SK-N-SH (cell line): ENCODE data around the gene HYAL1. TPM values are rescaled to one million over a fixed set of nuclear protein-coding genes. Genes with fewer than 3 reads are reported as not detected.
A peak's percentile ranks its signal among the peaks of the same experiment; 100 is the strongest.

Experiments used
- CTCF ChIA-PET: fragments of 300-600, 350-600 bp; formaldehyde crosslinking; extraction: SDS; loops from one replicate; lab custom pipeline; 2021; lab: Yijun Ruan, JAX
- POLR2A ChIA-PET: fragments of 350-600 bp; sonication (Branson Sonifier 250); formaldehyde crosslinking; extraction: SDS; loops from one replicate; lab custom pipeline; 2020; ENCODE audit warnings: antibody characterized with exemption, inconsistent platforms; lab: Yijun Ruan, JAX
- DNase-seq: peaks from one replicate; pipeline ENCODE4 v3.0.0; 2012
- H2AFZ ChIP-seq: fragments of 200-600 bp; sonication (generic); 2 replicates; pipeline ENCODE4 v1.8.1; 2016; ENCODE audit warnings: antibody characterized with exemption, mild to moderate bottlenecking, low read depth
- H3F3A ChIP-seq: fragments of 200-600 bp; sonication (generic); replicated peaks from 2 replicates; pipeline ENCODE3; 2016; ENCODE audit warnings: antibody characterized with exemption, mild to moderate bottlenecking; ENCODE audit not compliant: insufficient read depth
- H3K27ac ChIP-seq, 2 experiments: fragments of 200-500 bp in 1 of 2; fragments of 200-600 bp in 1 of 2; sonication (Bioruptor generic) in 1 of 2; sonication (generic), shearing (Covaris generic) in 1 of 2; 2 replicates each; pipeline versions ENCODE4 v1.5.1 to v1.6.1; 2014 to 2016; ENCODE audit warnings: low read depth in 2 of 2, inconsistent platforms in 1 of 2, low read length in 1 of 2, mild to moderate bottlenecking in 1 of 2, mixed read lengths in 1 of 2
- H3K27me3 ChIP-seq: fragments of 200-600 bp; sonication (generic), shearing (Covaris generic); 2 replicates; pipeline ENCODE4 v1.6.1; 2016; ENCODE audit warnings: mixed run types; ENCODE audit not compliant: insufficient read depth
- H3K36me3 ChIP-seq, 2 experiments: fragments of 200-500 bp in 1 of 2; fragments of 200-600 bp in 1 of 2; sonication (Bioruptor generic) in 1 of 2; sonication (generic) in 1 of 2; replicated peaks in 1 of 2; 2 replicates each; pipeline versions ENCODE3 to v1.5.1; 2014 to 2016; ENCODE audit warnings: low read length in 1 of 2, mild to moderate bottlenecking in 1 of 2; ENCODE audit not compliant: insufficient read depth in 2 of 2, control insufficient read depth in 1 of 2
- H3K4me1 ChIP-seq, 2 experiments: fragments of 200-500 bp in 1 of 2; fragments of 200-600 bp in 1 of 2; sonication (Bioruptor generic) in 1 of 2; sonication (generic), shearing (Covaris generic) in 1 of 2; 2 replicates each; pipeline versions ENCODE4 v1.5.1 to v1.6.1; 2014 to 2016; ENCODE audit warnings: low read depth in 1 of 2, low read length in 1 of 2, mixed run types in 1 of 2; ENCODE audit not compliant: insufficient read depth in 2 of 2, control insufficient read depth in 1 of 2
- H3K4me2 ChIP-seq: fragments of 200-600 bp; sonication (generic), shearing (Covaris generic); 2 replicates; pipeline ENCODE4 v1.6.1; 2017; ENCODE audit warnings: mixed run types
- H3K4me3 ChIP-seq, 2 experiments: fragments of 200-500 bp in 1 of 2; fragments of 200-600 bp in 1 of 2; sonication (Bioruptor generic) in 1 of 2; sonication (generic), shearing (Covaris generic) in 1 of 2; 2 replicates each; pipeline versions ENCODE4 v1.5.1 to v1.8.1; 2014 to 2016; ENCODE audit warnings: low read depth in 2 of 2, inconsistent platforms in 1 of 2, low read length in 1 of 2, mild to moderate bottlenecking in 1 of 2, mixed read lengths in 1 of 2, moderate library complexity in 1 of 2
- H3K79me2 ChIP-seq: fragments of 200-600 bp; sonication (generic); 2 replicates; pipeline ENCODE4 v1.8.1; 2017; ENCODE audit warnings: mild to moderate bottlenecking; ENCODE audit not compliant: insufficient read depth
- H3K9ac ChIP-seq: fragments of 200-600 bp; sonication (generic); 2 replicates; pipeline ENCODE4 v1.6.1; 2017; ENCODE audit warnings: mixed run types
- H3K9me2 ChIP-seq: fragments of 200-600 bp; sonication (generic); 2 replicates; pipeline ENCODE4 v1.6.1; 2017; ENCODE audit warnings: mixed run types
- H3K9me3 ChIP-seq: fragments of 200-600 bp; sonication (generic); 2 replicates; pipeline ENCODE4 v1.6.1; 2017; ENCODE audit warnings: mixed run types, mild to moderate bottlenecking, moderate library complexity
- H4K20me1 ChIP-seq: fragments of 200-600 bp; sonication (generic); 2 replicates; pipeline ENCODE4 v1.6.1; 2017; ENCODE audit warnings: mild to moderate bottlenecking, mixed run types; ENCODE audit not compliant: insufficient read depth
- CHD2 ChIP-seq: fragments of 150-350 bp; IDR thresholded peaks from 2 replicates; pipeline ENCODE4 v1.6.1; 2018; ENCODE audit warnings: low read length; ENCODE audit not compliant: partially characterized antibody
- EP300 ChIP-seq, 2 experiments: IDR thresholded peaks; 2 replicates each; pipeline versions ENCODE4 v1.4.0 to v1.6.1; 2012; ENCODE audit warnings: borderline replicate concordance in 1 of 2, low read depth in 1 of 2, low read length in 1 of 2
- EZH2phosphoT487 ChIP-seq: fragments of 200-600 bp; sonication (generic); IDR thresholded peaks from 2 replicates; pipeline ENCODE4 v1.6.1; 2017; ENCODE audit warnings: low read depth, mixed run types, mild to moderate bottlenecking, antibody characterized with exemption, moderate library complexity, borderline replicate concordance
- FOSL2 ChIP-seq: IDR thresholded peaks from 2 replicates; pipeline ENCODE4 v1.4.0; 2012; ENCODE audit warnings: low read depth, mild to moderate bottlenecking, moderate library complexity, borderline replicate concordance
- FOXM1 ChIP-seq: IDR thresholded peaks from 2 replicates; pipeline ENCODE4 v1.4.0; 2012; ENCODE audit warnings: low read depth, mild to moderate bottlenecking
- GATA2 ChIP-seq: sonication (generic); formaldehyde crosslinking; IDR thresholded peaks from 2 replicates; pipeline ENCODE4 v1.5.0; 2020; ENCODE audit warnings: mild to moderate bottlenecking, missing genetic modification reagents
- JUND ChIP-seq: IDR thresholded peaks from 2 replicates; pipeline ENCODE4 v1.4.0; 2012
- MEF2A ChIP-seq: IDR thresholded peaks from 2 replicates; pipeline ENCODE4 v1.4.0; 2012; ENCODE audit warnings: low read depth, borderline replicate concordance
- PBX3 ChIP-seq: IDR thresholded peaks from 2 replicates; pipeline ENCODE4; 2012
- RAD21 ChIP-seq: IDR thresholded peaks from 2 replicates; pipeline ENCODE4 v1.6.1; 2012; ENCODE audit warnings: mild to moderate bottlenecking, low read length
- RCOR1 ChIP-seq: fragments of 150-350 bp; IDR thresholded peaks from 2 replicates; pipeline ENCODE4 v1.6.1; 2017; ENCODE audit warnings: antibody characterized with exemption, low read length
- REST ChIP-seq: IDR thresholded peaks from 2 replicates; pipeline ENCODE4 v1.6.1; 2012; ENCODE audit warnings: mild to moderate bottlenecking, low read depth, low read length, moderate library complexity
- RFX5 ChIP-seq: IDR thresholded peaks from 2 replicates; pipeline ENCODE4 v1.6.1; 2012; ENCODE audit warnings: mild to moderate bottlenecking, improper control_type of control experiment, low read length
- SIN3A ChIP-seq: IDR thresholded peaks from 2 replicates; pipeline ENCODE4 v1.6.1; 2012; ENCODE audit warnings: low read depth, mild to moderate bottlenecking, low read length, moderate library complexity, borderline replicate concordance
- SMC3 ChIP-seq: IDR thresholded peaks from 2 replicates; pipeline ENCODE4 v1.6.1; 2012; ENCODE audit warnings: low read depth, low read length, improper control_type of control experiment
- TCF12 ChIP-seq: IDR thresholded peaks from 2 replicates; pipeline ENCODE4 v1.4.0; 2012
- WGBS: methylation state at CpG from one replicate; pipeline ENCODE4 v1.1.6; 2017; ENCODE audit warnings: low lambda C conversion rate; 5-methylcytosine and 5-hydroxymethylcytosine counted together
- polyA plus RNA-seq, 3 experiments: library from polyadenylated mRNA; depleted of rRNA; stranded (reverse); fragments of >200 nt; gene quantifications; 2 replicates each; pipeline ENCODE4 v1.2.3, GENCODE V29; 2012
- TF ChIP-seq, protein P1 (sequence below): fragments of 200-600 bp; sonication (generic); IDR thresholded peaks from 2 replicates; pipeline ENCODE4 v1.6.1; 2017; ENCODE audit warnings: antibody characterized with exemption, mild to moderate bottlenecking, moderate library complexity
- TF ChIP-seq, protein P2 (sequence below): fragments of 150-350 bp; IDR thresholded peaks from 2 replicates; pipeline ENCODE4 v1.6.1; 2017; ENCODE audit warnings: antibody characterized with exemption, low read length, low read depth, borderline replicate concordance

Gene HYAL1
- polyA plus RNA-seq, 1 of the 3 experiments (the other 2 are of a cell fraction): 0.30 TPM

DNA sequence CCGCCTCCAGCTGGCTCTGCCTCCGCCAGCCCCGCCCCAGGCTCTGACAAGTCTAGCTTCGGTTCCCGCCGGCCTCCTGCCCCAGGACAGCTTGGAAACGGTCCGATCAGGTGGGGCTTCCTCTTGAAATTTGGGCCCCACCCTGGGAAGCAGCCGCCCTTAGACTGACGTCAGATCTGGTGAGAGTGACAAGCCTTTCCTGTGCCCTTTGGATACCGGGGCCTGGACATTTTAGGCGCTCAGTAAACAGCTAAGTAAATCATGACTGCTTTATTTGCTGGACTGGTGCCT, 3.8 kb downstream of the HYAL1 start:
- WGBS: 0% methylated on average over 6 of the region's 12 CpGs

More for the DNA sequence above, 3.8 kb downstream of the HYAL1 start:
- Histone ChIP-seq H3K4me3 (peak overlapping the region; percentile 52 to 66), H3F3A (no peaks in the 10 kb centered on the region), H3K9me2 (no peaks in the 10 kb centered on the region), H3K27ac (peak overlapping the region; percentile 54 to 79; a peak in 3 of 4 replicates), H3K4me2 (peak overlapping the region; percentile 86), H3K36me3 (peaks cover 0 to 6% of the 10 kb centered on the region in 2 experiments), H3K9me3 (no peaks in the 10 kb centered on the region), H3K79me2 (peaks cover 7% of the 10 kb centered on the region; the same call in 1 of the 2 replicates), H2AFZ (peak overlapping the region; percentile 80), H3K4me1 (peaks cover 10 to 38% of the 10 kb centered on the region in 2 experiments; a peak in 2 of 4 replicates), H3K9ac (peak overlapping the region; percentile 62), H3K27me3 (no peaks in the 10 kb centered on the region), H4K20me1 (no peaks in the 10 kb centered on the region)
- DNase-seq: no peak
- TF ChIP-seq RFX5: no peak
- no peak for TF ChIP-seq JUND
- no peak for TF ChIP-seq PBX3
- no peak for TF ChIP-seq CHD2
- TF ChIP-seq, protein P1, sequence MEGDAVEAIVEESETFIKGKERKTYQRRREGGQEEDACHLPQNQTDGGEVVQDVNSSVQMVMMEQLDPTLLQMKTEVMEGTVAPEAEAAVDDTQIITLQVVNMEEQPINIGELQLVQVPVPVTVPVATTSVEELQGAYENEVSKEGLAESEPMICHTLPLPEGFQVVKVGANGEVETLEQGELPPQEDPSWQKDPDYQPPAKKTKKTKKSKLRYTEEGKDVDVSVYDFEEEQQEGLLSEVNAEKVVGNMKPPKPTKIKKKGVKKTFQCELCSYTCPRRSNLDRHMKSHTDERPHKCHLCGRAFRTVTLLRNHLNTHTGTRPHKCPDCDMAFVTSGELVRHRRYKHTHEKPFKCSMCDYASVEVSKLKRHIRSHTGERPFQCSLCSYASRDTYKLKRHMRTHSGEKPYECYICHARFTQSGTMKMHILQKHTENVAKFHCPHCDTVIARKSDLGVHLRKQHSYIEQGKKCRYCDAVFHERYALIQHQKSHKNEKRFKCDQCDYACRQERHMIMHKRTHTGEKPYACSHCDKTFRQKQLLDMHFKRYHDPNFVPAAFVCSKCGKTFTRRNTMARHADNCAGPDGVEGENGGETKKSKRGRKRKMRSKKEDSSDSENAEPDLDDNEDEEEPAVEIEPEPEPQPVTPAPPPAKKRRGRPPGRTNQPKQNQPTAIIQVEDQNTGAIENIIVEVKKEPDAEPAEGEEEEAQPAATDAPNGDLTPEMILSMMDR: no peak
- no peak for TF ChIP-seq RCOR1
- no peak for TF ChIP-seq FOSL2
- no peak for TF ChIP-seq EZH2phosphoT487
- TF ChIP-seq MEF2A: no peak
- TF ChIP-seq REST: no peak
- TF ChIP-seq SIN3A: no peak
- TF ChIP-seq EP300 (IDR thresholded peaks at IDR 0.05; ENCODE audit: borderline replicate concordance in 1 of 2, low read depth in 1 of 2, low read length in 1 of 2): no peak
- TF ChIP-seq FOXM1: no peak
- TF ChIP-seq RAD21: no peak
- TF ChIP-seq, protein P2, sequence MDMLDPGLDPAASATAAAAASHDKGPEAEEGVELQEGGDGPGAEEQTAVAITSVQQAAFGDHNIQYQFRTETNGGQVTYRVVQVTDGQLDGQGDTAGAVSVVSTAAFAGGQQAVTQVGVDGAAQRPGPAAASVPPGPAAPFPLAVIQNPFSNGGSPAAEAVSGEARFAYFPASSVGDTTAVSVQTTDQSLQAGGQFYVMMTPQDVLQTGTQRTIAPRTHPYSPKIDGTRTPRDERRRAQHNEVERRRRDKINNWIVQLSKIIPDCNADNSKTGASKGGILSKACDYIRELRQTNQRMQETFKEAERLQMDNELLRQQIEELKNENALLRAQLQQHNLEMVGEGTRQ: no peak
- no peak for TF ChIP-seq TCF12
- TF ChIP-seq SMC3: no peak
- no peak for TF ChIP-seq GATA2 (CRISPR knock-in tag)
- POLR2A ChIA-PET: interaction anchor here (0.5 to 1.6 kb wide), 6 partner anchors 13 to 49 kb away, joined by 3 to 6 read pairs (median 4); partner anchors contain the start of gene TUSC2
- CTCF ChIA-PET: interaction anchor here (1.2 to 7.7 kb wide), 6 partner anchors 11 to 71 kb away, joined by 3 to 45 read pairs (median 8); partner anchors contain the start of gene LSMEM2
